NB4 (cell line): Measurements from ENCODE around the gene GABPA.
A peak's percentile ranks its signal among the peaks of the same experiment; 100 is the strongest.

ENCODE experiments used
- DNase-seq: peaks from one replicate; pipeline ENCODE4 v3.0.0; 2010; ENCODE audit warnings: low read depth
- H3K4me3 ChIP-seq: one replicate; pipeline ENCODE4 v1.5.1; 2011; ENCODE audit warnings: mild to moderate bottlenecking, low read depth, low read length, moderate library complexity
- MYC ChIP-seq: IDR thresholded peaks from 2 replicates; pipeline ENCODE4 v1.6.1; 2011; ENCODE audit warnings: low read depth, low read length
- POLR2A ChIP-seq: IDR thresholded peaks from 2 replicates; pipeline ENCODE4 v1.6.1; 2011; ENCODE audit warnings: mild to moderate bottlenecking; ENCODE audit not compliant: insufficient read length; ENCODE audit errors: extremely low read depth
- TF ChIP-seq, protein P1 (sequence below): IDR thresholded peaks from one replicate; pipeline ENCODE4 v1.5.1; 2012; ENCODE audit warnings: low read depth, low read length
- TF ChIP-seq, protein P2 (sequence below): IDR thresholded peaks from 2 replicates; pipeline ENCODE4 v1.6.1; 2011; ENCODE audit warnings: low read depth, low read length

The GABPA gene

DNA sequence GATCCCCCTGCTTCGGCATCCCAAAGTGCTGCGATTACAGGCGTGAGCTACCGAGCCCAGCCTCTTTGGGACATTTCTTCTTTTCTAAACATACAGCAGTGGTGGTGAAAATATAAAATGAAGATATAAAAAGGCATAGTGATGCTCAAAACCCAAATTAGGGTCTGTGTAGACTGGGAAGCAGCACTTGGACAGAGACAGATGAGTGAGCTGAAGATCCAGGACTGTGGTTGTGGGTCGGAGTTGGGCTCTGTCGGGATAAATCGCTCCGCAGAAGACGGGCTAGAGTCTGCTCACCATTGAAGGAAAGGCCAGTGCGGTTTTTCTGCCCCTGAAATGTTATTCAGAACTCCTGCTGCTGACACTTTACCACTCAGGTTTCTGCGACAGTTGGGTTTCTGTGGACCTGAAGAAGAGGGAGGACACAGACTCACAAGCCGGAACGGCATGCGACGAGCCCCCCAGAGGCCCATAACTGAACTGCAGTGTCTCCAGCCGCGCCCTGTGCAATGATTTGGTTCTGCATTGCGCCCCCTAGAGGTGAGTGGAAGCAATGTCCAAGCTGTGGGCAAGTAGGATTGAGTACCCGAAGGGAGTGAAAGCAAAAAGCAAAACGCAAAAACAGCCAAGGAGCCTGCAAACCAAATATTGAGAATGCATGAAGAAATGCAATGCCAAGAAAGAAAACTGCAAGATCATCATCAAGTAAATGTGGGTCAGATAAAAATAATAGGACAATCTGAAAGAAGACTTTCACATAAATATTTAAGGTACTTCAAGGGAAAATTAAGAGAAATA, 66.6 kb downstream of the GABPA start:
- DNase-seq: peak; percentile 88
- no peak overlapping the region for H3K4me3 ChIP-seq
- TF ChIP-seq, protein P1, sequence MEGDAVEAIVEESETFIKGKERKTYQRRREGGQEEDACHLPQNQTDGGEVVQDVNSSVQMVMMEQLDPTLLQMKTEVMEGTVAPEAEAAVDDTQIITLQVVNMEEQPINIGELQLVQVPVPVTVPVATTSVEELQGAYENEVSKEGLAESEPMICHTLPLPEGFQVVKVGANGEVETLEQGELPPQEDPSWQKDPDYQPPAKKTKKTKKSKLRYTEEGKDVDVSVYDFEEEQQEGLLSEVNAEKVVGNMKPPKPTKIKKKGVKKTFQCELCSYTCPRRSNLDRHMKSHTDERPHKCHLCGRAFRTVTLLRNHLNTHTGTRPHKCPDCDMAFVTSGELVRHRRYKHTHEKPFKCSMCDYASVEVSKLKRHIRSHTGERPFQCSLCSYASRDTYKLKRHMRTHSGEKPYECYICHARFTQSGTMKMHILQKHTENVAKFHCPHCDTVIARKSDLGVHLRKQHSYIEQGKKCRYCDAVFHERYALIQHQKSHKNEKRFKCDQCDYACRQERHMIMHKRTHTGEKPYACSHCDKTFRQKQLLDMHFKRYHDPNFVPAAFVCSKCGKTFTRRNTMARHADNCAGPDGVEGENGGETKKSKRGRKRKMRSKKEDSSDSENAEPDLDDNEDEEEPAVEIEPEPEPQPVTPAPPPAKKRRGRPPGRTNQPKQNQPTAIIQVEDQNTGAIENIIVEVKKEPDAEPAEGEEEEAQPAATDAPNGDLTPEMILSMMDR: peak; percentile 98
- peak; percentile 77 for TF ChIP-seq MYC
- TF ChIP-seq POLR2A: no peak
- TF ChIP-seq, protein P2, sequence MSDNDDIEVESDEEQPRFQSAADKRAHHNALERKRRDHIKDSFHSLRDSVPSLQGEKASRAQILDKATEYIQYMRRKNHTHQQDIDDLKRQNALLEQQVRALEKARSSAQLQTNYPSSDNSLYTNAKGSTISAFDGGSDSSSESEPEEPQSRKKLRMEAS: peak; percentile 72

DNA sequence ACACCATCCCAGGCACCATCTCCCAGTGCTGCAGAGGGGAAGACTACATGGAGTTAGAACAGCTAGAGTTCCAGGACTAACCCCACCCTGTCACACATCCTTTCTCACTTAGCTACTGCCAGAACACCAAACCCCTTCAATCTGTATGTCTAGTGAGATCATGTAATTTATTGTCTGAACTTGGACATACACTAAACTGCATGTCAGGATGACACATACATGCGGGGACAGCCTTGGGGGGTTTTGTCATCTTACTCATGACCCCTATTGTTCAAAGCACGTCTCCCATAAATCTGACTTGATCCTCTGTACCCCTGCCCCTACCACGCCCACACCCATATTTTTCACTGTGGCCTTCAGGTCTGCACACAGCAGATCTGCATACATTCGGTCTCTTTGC, 71.3 kb downstream of the GABPA start:
- H3K4me3 ChIP-seq: no peak overlapping the region
- TF ChIP-seq, protein P2: no peak
- TF ChIP-seq, protein P1: no peak
- TF ChIP-seq MYC (no peak), POLR2A (no peak)
- DNase-seq: no peak

DNA sequence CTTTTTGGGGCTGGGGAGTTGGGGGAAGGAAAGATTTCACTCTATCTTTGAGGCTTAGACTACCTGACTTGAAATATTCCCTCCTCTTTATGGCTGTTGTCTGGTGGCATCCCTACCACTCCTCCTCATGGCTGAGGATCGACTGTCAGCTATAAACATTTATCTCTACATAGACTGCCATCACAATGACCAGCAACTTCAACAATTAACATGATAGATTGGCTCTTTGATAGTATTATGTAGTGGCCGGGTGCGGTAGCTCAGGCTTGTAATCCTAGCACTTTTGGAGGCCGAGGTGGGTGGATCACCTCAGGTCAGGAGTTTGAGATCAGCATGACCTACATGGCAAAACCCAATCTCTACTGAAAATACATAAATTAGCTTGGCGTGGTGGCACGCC, 72.4 kb downstream of the GABPA start:
- TF ChIP-seq POLR2A (no peak), MYC (no peak)
- TF ChIP-seq, protein P2: no peak
- TF ChIP-seq, protein P1: no peak
- H3K4me3 ChIP-seq: no peak overlapping the region
- DNase-seq: no peak

DNA sequence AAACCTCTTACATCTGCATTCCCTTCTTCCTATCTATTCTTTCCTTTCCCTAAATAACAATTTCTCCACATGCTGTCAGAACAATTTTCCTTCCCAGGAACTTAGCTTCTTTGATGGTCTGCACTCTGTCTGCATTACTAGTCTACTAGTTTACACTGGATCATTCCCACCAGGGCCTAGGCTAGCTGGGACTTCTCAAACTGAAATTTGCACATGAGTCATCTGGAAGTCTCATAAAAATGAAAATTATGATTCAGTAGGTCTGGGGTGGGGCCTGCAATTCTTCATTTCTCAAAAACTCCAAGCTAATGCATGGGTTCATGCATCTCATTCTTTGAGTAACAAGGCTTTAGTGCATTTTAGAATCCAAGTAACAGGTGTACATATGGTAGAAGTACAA, 74.2 kb downstream of the GABPA start:
- no peak for DNase-seq
- TF ChIP-seq, protein P1: no peak
- TF ChIP-seq MYC: no peak
- no peak for TF ChIP-seq POLR2A
- TF ChIP-seq, protein P2: no peak

DNA sequence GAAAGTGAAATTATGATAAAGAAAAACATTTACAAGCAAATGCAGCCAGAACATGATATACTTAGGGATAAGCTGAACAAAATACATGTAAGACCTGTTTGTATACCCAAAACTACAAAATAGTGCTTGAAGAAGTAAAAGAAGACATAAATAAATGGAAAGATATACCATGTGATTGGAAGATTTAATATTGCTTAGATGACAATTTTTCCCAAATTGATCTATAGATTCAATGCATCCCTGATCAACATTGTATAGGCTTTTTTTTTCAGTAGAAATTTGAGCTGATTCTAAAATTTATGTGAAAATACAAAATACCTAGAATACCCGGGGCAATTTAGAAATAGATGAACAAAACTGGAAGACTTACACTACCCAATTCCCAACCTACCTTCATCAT, 76.4 kb downstream of the GABPA start:
- TF ChIP-seq POLR2A (no peak), MYC (no peak)
- TF ChIP-seq, protein P2: no peak
- TF ChIP-seq, protein P1: no peak
- DNase-seq: no peak
- H3K4me3 ChIP-seq: no peak overlapping the region

More for the DNA sequence above, 74.2 kb downstream of the GABPA start:
- no peak overlapping the region for H3K4me3 ChIP-seq
